Hematopoietic multipotent progenitor cell treated with erythropoietin and hydrocortisone succinate and interleukin-3 and kit ligand, for 6 days (in vitro differentiated cells): ENCODE measurements around the gene IL7R.
"Not testable (repeated sequence)": the region's sequence is repeated elsewhere in the genome, so short reads cannot be mapped to it uniquely, and the experiment has no call there.

Experiments used
- DNase-seq: peaks from one replicate; pipeline ENCODE4 v3.0.0-alpha.2; 2015

IL7R gene

DNA sequence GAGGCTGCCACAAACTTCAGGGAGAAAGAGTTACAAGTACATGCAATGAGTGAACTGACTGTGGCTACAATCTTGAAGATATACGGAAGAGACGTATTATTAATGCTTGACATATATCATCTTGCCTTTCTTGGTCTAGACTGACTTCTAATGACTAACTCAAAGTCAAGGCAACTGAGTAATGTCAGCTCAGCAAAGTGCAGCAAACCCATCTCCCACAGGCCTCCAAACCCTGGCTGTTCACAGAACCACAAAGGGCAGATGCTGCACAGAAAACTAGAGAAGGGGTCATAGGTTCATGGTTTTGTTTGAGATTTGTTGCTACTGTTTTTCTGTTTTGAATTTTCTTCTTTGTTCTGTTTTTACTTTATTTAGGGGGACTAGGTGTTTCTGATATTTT, 21.0 kb downstream of the IL7R start:
- DNase-seq = no peak

DNA sequence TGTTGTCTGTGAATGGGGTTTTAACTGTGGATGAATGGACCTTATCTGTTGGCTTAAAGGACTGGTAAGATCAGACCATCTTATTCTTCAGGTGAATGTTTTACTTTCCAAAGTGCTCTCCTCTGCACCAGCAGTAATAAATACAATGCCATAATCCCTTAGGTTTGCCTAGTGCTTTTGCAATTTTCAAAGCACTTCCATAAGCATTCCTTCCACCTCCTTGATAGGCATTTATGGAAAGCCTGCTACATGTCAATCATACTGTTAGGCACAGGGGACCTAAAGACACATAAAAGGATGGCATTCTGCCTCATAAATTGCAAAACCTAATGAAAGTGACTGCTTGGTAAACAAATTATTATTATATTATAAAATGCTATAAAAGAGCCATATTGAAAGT, 21.4 kb downstream of the IL7R start:
- no peak for DNase-seq

DNA sequence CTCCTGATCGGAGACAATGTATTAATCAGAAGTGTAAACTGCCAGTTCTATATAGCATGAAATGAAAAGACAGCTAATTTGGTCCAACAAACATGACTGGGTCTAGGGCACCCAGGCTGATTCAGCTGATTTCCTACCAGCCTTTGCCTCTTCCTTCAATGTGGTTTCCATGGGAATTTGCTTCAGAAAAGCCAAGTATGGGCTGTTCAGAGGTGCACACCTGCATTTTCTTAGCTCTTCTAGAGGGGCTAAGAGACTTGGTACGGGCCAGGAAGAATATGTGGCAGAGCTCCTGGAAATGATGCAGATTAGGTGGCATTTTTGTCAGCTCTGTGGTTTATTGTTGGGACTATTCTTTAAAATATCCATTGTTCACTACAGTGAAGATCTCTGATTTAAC, 22.4 kb downstream of the IL7R start:
- no peak for DNase-seq

DNA sequence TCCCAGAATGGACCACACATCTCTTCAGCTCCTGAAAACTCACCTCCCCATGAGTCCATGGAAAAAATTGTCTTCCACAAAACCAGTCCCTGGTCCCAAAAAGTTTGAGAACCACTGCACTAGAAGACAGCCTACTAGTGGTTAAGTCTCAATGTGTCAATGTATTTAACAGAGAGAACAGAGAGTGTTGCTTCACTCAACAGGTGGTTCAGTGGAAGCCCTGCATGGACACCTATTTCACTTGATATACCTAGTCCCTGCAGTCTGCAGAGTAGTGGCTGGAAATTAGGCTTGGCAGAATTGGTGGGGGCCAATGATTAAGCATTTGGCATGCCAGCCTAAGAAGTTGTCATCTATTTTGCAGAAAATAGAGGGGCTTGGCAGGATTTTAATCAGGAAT, 23.0 kb downstream of the IL7R start:
- no peak for DNase-seq

GRCh38 chr5:35880156-35880555, 23.5 kb downstream of the IL7R start:
- peak; percentile 56 for DNase-seq

DNA sequence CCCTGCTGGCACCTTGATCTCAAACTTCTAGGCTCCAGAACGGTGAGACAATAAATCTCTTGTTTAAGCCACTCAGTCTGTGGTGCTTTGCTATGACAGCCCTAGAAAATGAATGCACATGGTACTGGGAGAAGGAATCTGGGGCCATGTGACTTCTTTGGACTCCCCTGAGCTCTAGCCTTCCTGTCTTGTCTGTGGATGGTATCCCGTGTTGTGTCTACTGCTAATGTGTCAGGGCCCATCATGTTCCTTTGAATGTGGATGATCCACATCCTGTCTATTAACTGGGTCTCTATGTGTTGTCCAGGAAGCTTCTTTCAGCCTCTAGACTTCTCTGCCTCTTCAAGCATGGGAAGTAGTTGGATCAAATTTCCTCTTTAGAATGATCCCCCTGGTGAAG, 25.1 kb downstream of the IL7R start:
- DNase-seq = no peak

DNA sequence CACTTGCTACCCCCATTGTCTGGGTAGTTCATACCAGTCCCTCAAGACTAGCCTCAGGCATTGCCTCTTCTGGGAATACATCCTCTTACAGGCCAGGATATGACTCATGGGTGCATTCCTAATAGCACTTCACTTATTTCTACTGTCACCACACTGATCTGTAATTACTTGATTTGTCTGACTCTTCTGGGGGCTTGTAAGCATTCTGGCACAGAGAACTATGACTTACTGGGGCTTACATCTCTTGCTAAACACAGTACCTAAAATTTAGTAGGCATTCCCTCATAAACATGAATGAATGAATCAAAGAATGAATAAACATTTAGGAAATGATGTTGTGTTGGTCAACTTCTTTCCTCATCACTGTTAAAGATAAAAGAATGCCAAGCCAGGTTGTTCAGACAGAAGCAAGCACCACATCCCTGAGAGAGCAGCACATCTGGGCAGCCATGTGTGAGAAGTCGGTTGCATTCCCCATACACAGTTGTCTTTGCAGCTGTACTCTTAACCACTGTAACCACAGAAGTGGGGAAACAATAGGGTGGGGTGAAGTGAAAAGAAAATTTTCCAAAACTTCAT, 27.6 kb downstream of the IL7R start:
- peak; percentile 83 for DNase-seq

GRCh38 chr5:35884773-35885172, 28.1 kb downstream of the IL7R start:
- no peak for DNase-seq

- DNase-seq = no peak
Measured at GRCh38 chr5:35886381-35886780, 29.7 kb downstream of the IL7R start.

DNA sequence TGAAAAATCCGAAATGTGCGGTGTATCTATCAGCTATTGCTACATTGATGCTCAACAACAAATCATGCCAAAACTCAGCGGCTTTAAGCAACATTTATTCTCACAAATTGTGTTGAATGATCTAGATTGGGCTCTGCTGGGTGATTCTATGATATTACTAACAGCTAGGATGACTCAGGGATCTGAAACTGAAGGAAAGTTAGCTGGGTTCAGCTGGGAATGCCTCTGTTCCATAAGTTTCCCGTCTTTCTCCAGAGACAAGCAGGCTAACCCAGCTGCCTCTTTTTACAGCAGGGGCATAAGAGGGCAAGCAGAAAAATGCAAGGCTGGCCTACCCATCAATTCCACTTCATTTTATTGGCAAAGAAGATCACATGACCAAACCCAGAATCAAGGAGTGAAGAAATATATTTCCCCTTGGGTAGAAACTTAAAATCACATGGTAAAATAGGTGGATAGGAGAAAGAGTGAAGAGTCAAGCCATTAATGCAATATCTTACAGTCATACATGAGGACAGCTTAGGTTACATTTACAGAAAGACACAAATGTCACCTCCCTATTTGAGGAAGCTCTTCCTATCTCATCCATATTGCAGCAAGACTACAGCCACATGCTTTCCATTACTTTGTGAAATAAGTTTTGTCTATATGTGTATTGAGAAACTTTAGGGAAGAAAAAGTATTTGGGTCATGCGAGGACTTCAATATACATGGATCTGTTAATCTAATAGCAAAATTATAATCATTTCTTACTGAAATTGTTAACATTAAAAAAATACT, 30.8 kb downstream of the IL7R start:
- DNase-seq = no peak

DNA sequence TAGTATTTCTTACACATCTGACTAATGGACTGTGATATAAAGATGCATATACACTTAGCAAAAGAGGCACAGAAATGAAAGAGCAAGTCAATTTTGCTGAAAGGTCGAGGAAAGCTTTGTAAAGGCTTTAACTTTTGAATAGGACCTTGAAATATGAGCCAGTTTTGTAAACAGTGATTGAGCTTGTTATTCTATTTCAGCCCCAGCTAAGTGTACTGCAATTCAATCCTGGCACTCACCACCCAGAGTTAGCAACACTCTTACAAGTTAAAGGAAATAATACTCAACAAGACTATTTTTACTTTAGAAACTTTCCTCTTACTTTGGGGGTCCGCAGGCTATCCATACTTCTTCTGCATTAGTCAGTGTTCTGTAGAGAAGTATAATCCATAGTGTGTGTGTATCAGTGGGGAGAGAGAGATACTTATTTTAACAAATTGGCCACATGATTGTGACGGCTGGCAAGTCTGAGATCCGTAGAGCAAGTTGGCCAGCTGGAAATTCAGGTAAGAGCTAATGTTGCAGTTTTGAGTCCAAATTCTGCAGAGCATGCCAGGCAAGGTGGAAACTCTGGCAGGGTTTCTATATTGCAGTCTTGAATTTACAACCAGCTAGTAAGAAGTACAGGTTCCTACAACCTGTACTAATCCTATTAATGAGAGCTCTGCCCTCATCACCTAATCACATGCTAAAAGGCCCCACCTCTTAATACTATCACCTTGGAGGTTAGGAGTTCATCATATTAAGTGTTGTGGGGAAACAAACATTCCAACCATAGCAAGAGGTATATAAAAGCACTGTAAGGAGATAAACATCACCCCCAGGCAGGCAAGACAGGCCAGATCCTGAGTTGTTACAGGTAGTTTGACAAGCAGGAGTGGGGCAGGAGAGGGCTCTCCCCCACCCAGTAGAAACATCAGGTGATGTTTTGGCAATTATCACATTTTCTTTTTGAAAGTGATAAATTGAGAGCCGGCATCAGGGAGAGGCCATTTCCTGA, 33.6 kb downstream of the IL7R start:
- DNase-seq = no peak

DNA sequence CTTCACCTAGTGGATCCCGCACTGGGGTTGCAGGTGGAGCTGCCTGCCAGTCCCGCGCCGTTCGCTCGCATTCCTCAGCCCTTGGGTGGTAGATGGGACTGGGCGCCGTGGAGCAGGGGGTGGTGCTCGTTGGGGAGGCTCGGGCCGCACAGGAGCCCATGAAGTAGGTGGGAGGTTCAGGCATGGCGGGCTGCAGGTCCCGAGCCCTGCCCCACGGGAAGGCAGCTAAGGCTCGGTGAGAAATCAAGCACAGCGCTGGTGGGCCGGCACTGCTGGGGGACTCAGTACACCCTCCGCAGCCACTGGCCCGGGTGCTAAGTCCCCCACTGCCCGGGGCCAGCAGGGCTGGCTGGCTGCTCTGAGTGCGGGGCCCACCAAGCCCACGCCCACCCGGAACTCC, 36.1 kb downstream of the IL7R start:
- not testable (repeated sequence) for DNase-seq

GRCh38 chr5:35894131-35894530, 37.4 kb downstream of the IL7R start:
- DNase-seq = no peak

DNA sequence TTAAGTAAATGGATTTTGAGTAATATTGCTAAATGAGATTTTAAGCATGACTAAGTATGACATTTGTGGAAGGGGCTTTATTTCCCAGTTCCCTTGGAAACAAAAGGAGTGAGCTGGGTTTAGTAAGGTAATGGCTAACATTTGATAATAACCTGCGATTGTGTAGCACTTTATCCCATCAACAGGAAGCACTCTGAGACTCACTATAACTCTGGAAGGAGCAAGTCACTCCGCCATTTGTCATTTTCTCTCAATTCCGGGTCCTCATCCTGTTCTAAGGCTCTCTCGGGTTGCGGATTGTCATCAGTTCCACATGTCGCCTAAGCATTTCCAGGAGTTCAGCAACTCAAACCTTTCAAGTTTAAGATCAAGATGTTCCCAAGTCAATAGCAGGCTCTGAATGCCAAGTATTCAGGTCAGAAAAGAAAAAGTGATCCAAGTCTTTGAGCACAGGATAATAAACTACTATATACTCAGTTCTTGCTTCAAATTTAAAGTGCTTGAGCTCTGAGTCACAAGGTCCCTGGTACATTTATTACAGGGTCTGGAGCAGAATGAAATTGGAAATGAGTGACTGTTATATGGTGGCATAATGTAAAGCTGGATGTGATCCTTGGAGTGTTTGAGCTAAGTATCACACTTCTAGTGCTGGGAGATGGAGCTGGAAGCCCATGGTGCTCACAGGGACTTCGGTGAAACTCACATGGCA, 42.4 kb downstream of the IL7R start:
- no peak for DNase-seq

- DNase-seq = no peak
Measured at GRCh38 chr5:35899800-35900199, 43.1 kb downstream of the IL7R start.

DNA sequence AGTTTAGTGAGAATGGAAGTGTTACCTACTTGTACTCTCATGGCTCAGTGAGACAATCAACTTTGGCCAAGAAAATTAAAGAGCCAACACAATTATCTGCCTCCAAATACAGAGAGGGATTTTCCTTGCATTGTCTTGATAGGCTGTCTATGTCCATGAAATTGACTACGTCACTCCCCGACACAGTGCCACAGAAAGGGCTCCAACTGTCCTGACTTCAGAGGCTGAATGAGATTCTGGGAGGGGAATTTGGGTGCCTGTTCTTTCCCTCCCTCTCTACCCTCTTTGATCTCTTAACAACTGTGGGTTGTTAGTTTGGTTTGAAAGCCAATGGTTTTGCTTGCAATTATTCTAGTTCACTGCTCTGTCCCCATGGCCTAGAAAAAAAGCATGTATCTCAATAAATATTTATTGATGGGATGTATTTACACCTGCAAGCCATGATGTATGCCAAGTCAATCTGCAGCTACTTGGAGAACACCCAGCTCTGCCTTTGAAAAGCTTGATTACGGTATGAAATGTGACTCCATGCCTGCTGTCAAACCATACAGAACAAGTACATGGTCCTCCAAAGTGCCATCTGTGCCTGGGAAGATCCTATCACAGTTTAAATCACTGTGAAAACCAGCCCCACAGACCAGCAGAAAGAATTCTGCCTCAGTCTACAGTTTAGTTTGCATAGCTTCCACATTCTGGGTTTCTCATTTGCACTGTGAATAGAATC, 44.4 kb downstream of the IL7R start:
- DNase-seq = no peak

- no peak for DNase-seq
Measured at GRCh38 chr5:35902046-35902672, 45.5 kb downstream of the IL7R start.

GRCh38 chr5:35903631-35904203, 47.0 kb downstream of the IL7R start:
- DNase-seq = no peak

DNA sequence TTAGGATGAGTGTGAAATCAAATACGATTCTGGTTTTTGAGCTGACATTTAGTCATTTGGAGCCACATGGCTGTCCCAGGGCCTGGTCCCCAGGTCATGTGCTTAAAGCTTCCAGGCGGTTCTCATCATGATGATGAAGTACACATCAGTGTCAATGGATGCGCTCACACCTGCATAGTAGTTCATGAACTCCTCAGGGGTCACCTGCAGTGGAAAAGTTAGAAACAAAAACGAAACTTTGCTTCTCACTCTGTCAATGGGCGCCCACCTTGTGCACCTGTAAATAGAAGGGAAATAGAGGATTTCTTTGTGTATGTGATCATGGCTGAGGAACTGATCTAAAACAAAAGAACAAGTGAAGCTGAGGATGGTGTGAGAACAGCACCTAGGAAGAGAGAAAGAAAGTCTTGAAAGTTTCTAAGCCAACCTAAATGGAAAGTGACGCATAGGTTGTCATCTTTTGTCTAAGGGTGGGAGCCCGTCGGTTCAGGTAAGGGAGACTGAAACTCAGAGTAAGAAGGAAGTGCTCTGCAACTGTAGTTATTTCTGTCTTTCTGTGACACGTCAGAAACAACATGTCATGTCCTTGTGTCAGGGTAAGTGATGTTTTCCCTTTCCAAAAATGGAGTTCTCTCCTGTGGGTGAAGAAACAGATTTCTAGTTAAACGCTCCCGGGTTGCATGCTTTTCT, 47.9 kb downstream of the IL7R start:
- DNase-seq = no peak

- peak; percentile 22 for DNase-seq
Measured at GRCh38 chr5:35908228-35908627, 51.5 kb downstream of the IL7R start.

- DNase-seq = no peak
Measured at GRCh38 chr5:35908814-35909213, 52.1 kb downstream of the IL7R start.
